GM18907 (cell line): Measurements from ENCODE around the gene DDC.
"Not testable (repeated sequence)": the region's sequence is repeated elsewhere in the genome, so short reads cannot be mapped to it uniquely, and the experiment has no call there.

Experiments
- ATAC-seq: cut with Tn5 transposase; IDR thresholded peaks from one replicate; pipeline ENCODE4 v1.9.1; 2021; ENCODE audit warnings: mild to moderate bottlenecking, moderate library complexity; ENCODE audit not compliant: unreplicated experiment

The DDC gene

GRCh38 chr7:50556247-50556991 lies 8.8 kb downstream of the DDC start:
- ATAC-seq, result no peak

DNA sequence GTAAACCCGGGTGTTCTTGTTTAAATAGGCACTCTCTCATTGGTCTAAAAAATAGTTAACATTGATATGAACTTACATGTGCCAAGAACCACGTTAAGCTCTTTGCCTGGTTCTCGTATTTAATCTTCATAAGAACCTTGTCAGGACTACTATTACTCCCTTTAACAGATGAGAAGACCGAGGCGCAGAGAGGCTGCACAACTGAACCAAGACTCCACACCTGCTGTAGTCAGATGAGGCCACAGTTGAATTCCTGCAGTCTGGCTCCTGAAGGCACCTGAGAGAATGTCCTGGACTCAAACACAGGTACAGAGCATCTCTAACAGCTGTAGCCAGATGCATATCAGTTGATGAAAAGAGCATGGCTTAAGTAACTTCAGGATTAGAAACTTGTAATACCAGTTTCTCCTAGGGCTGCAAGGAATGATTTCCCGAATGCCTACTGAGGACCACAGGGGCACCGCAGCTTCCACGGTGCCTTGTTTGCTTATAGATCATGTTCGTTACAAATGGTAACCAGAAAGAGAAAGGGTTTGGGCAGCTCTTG lies 9.5 kb downstream of the DDC start:
- no peak for ATAC-seq

- no peak for ATAC-seq
These were observed 10.5 kb downstream of the DDC start for GRCh38 chr7:50554431-50555322.

DNA sequence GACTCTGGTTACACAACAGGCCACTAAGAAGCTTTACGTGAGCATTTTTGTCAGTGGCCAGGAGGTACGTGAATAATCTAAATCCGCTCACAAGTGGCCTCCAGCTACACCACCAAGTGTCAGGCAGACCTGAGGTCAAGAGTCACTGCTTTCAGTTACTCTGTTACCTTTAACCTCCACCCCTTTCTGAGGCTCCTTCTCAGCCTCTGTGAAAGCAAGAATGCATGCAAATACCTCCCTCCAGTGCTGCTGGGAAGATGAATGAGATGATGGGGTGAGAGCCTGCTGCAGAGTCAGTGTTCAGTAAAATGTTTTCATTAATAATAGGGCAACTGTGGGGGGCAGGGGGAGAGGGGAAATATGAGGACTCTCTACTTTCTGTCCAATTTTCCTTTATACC lies 11.2 kb downstream of the DDC start:
- ATAC-seq, result no peak

GRCh38 chr7:50552921-50553320 lies 12.3 kb downstream of the DDC start:
- no peak for ATAC-seq

GRCh38 chr7:50552139-50552538 lies 13.1 kb downstream of the DDC start:
- no peak for ATAC-seq

- ATAC-seq, result not testable (repeated sequence)
These were observed 19.6 kb downstream of the DDC start for GRCh38 chr7:50545613-50546012.

DNA sequence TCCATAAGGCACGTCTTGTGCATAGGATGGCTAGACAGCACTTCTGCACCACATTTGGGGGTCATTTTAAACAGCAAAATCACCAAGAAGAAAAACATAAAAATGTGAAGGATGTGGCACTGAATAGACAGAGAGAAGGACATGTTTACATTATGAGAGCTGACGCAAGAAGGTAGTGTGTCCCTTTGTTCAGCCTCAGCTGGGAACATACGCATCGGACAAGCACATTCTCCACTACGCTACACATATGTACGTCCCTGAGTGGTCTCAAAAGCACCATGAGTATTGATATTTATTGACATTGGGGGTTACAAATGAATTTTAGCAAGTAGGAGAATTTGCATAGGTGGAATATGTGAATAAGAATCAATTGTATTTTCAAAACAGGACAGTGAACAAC lies 20.2 kb downstream of the DDC start:
- no peak for ATAC-seq

DNA sequence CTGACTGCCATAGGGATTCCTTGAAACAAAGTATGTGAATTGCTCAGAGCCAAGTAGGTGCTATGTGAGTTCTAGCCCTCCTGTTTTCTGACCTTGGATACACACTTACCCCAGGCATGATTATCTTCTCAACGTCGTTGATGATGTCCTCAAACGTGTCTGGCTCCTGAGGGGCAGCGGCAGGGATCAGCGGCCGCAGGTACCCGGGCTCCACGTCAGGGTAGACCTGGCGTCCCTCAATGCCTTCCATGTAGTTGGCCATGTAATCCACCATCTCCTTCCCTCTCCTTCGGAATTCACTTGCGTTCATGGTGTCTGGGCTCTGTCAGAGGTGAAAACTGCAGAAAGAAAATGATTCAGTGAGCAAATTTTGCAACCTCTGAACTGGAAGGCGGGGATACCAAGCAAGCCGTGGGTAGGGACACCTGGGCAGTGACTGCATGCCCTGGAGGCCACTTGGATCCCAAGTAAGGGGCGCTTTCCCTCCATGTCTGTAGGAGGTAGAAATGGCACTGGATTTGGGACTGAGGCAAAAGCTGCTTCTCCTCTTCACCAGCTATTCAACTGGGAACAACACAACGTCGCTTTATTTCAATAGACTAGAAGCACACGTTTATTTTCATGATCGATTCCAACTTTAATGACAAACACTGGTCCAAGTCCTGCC lies 21.3 kb downstream of the DDC start:
- no peak for ATAC-seq

DNA sequence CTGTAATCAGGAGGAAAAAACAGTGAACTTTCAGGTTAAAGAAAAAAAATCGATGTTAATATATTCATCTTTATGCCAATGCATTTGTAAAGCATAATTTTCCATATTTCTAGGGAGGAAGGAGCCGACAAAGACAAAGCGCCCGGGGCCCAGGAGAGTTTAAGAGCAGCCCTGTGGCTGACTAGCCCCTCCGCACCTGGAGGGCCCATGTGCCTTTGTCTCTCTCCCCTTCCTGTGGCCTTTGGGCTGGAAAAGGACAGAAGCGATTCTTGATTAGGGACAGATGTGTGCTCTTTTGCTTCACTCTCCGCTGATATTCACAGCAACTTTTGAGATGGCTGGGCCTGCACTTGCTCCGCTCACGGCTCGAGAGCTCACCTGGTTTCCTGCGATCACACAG lies 23.1 kb downstream of the DDC start:
- ATAC-seq, result no peak

- no peak for ATAC-seq
These were observed 24.2 kb downstream of the DDC start for GRCh38 chr7:50540785-50541579.

DNA sequence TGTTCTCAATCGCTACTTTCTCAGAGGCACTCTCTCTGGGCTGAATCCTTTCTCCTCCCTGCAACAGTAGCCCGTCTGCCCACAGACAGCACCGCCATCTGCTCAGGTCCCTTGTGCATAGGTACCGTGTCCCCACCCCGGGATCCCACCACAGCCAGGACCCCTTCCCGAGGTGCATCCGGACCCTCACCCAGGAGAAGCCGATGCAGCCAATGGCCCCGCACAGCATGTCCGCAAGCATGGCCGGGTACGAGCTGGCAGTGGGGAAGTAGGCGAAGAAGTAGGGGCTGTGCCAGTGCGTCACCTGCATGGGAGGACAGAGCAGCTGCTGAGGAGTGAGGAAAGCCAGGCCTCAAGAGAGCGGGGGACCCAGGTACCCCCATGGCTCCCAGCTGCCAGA lies 25.5 kb downstream of the DDC start:
- ATAC-seq, result no peak

GRCh38 chr7:50538478-50538877 lies 26.7 kb downstream of the DDC start:
- no peak for ATAC-seq

DNA sequence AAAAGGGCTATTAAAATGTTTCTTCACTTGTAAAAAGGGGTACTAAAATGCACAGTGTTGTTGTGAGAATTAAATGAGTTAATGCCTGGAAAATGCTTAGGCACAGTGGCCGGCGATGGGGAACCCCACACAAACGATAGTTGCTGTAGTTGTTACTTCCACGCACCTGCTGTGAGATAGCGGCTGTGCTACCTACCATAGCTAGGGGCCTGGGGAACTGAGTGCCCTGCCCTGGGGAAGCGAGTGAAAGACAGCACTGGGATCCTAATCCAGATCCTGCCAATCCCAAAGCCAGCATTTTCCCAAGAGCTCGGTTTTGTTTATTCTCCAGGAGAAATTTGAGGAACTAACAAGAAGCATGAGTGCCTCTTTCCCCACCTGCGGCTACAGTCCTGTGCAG lies 27.8 kb downstream of the DDC start:
- no peak for ATAC-seq

GRCh38 chr7:50535291-50535711 lies 29.9 kb downstream of the DDC start:
- ATAC-seq, result not testable (repeated sequence)

GRCh38 chr7:50534690-50535290 lies 30.4 kb downstream of the DDC start:
- ATAC-seq, result no peak

DNA sequence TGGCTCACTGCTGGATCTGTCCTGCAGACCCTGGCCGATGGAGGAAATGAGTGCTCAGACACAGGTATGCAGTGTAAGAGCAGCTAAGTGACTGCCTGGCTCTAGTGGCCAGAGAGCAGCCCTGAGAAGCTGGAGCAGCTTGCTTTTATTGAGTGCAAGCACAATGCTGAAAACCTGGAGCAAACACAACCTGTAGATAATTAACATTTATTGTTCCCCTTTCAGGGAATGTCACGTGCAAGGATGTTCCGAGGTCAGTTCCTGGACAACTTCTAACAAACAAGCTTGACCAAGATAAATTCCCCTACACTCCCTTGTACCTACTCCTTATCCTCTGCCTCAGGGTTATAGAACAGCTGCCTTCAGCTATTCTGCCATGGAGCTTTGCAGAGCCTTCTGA lies 31.3 kb downstream of the DDC start:
- ATAC-seq, result no peak

- ATAC-seq, result no peak
These were observed 33.3 kb downstream of the DDC start for GRCh38 chr7:50531928-50532327.

DNA sequence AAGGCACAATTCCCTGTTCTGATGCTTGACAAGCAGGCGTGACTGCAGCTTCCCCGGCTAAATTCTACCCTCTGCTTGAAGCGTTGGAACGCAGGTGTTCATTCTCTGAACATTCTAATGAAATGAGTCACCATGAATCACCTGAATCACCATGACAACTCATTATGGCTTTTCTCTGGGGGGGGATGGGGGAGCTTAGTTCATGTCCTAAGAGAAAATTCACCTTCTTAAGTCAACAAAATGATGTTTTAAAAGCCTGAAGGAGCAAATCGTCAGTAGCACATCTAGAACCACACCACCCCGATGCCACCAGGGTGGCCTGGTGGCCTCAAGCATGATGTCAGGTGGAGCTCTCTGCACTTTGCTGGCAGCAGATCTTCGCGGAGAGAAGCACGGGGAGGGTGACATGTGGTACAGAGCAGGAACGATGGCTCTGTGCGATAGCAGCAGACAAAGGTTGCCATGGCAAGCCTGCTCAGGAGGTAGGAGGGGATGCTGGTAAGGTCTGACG lies 33.7 kb downstream of the DDC start:
- ATAC-seq, result no peak

DNA sequence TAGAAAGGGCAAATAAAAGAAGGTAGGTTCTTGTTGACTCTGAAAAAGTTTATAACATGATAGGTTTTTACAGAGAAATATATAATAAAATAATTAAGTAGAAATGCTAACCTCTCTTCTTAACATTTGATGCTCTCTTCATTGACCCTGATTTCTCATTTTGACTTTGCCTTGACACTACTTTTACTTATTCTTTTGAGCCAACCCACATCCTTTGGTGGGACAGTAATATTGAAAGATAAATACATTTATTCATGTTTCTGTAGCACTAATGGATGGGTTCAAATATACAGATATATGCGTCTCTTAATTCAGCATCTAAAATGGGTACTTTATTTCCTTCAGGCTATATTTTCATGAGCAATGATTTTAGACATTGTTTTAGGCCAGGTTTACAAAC lies 34.4 kb downstream of the DDC start:
- ATAC-seq, result no peak
